Stimulated activated CD4-positive, alpha-beta T cell treated with anti-CD3 and anti-CD28 coated beads, Interleukin-1b, Interleukin-23, amount 100 ng/mL, for 48 hours (primary cell): ENCODE measurements around the gene OPN4.

Source experiments
- DNase-seq: peaks from one replicate; pipeline ENCODE4 v3.0.0-alpha.2; 2020

The OPN4 gene

GRCh38 chr10:86684331-86685097 lies 30.2 kb downstream of the OPN4 start:
- DNase-seq: no peak

- DNase-seq: no peak
Measured at GRCh38 chr10:86685416-86685815, 31.1 kb downstream of the OPN4 start.

GRCh38 chr10:86685893-86686632 lies 31.7 kb downstream of the OPN4 start:
- no peak for DNase-seq

- DNase-seq: no peak
Measured at GRCh38 chr10:86686972-86687371, 32.6 kb downstream of the OPN4 start.

- DNase-seq: no peak
Measured at GRCh38 chr10:86687750-86688149, 33.4 kb downstream of the OPN4 start.

GRCh38 chr10:86688398-86688921 lies 34.1 kb downstream of the OPN4 start:
- peak; percentile 53 for DNase-seq

GRCh38 chr10:86689146-86689545 lies 34.8 kb downstream of the OPN4 start:
- DNase-seq: no peak

GRCh38 chr10:86690231-86690630 lies 35.9 kb downstream of the OPN4 start:
- DNase-seq: no peak

- DNase-seq: no peak
Measured at GRCh38 chr10:86690657-86691084, 36.3 kb downstream of the OPN4 start.

- no peak for DNase-seq
Measured at GRCh38 chr10:86691333-86692022, 37.1 kb downstream of the OPN4 start.

- no peak for DNase-seq
Measured at GRCh38 chr10:86692023-86692514, 37.7 kb downstream of the OPN4 start.

GRCh38 chr10:86692664-86693063 lies 38.3 kb downstream of the OPN4 start:
- DNase-seq: no peak

GRCh38 chr10:86693275-86693674 lies 38.9 kb downstream of the OPN4 start:
- DNase-seq: no peak

- no peak for DNase-seq
Measured at GRCh38 chr10:86693721-86694369, 39.5 kb downstream of the OPN4 start.

GRCh38 chr10:86698207-86698940 lies 44.0 kb downstream of the OPN4 start:
- DNase-seq: no peak

GRCh38 chr10:86699125-86699524 lies 44.8 kb downstream of the OPN4 start:
- DNase-seq: no peak

GRCh38 chr10:86699541-86699940 lies 45.2 kb downstream of the OPN4 start:
- no peak for DNase-seq

- DNase-seq: no peak
Measured at GRCh38 chr10:86699991-86700840, 45.9 kb downstream of the OPN4 start.

- no peak for DNase-seq
Measured at GRCh38 chr10:86700851-86701617, 46.7 kb downstream of the OPN4 start.

GRCh38 chr10:86703176-86703575 lies 48.8 kb downstream of the OPN4 start:
- DNase-seq: no peak
